GM18505 (cell line): ENCODE measurements around the gene CDK5RAP2.

Experiments
- ATAC-seq: cut with Tn5 transposase; IDR thresholded peaks from one replicate; pipeline ENCODE4 v1.9.1; 2021; ENCODE audit not compliant: unreplicated experiment
- POLR2A ChIP-seq: IDR thresholded peaks from 4 replicates; pipeline ENCODE4 v1.6.1; 2011; ENCODE audit warnings: borderline replicate concordance; ENCODE audit not compliant: insufficient read depth, insufficient read length; ENCODE audit errors: extremely low read depth

CDK5RAP2 gene

GRCh38 chr9:120447959-120448500 is 131.9 kb downstream of the CDK5RAP2 start:
- no peak for ATAC-seq
- no peak for TF ChIP-seq POLR2A

DNA sequence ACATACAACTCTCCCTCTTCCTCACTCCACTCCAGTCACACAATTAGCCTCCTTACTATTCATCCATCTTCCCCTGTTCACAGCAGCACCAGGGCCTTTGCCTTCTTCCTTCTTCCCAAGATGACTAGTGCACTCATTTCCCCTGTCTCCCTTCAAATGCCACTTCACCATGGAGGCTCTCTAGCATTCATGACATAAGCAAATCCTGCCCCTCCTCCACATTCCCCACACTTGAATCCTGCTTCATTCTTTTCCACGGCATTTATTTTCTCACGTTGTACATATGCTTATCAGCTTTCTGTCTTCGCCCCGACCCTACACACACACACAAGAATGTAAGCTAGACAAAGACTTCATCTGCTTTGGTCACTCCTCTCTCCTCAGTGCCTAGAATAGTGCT is 133.3 kb downstream of the CDK5RAP2 start:
- TF ChIP-seq POLR2A = no peak
- ATAC-seq = no peak

DNA sequence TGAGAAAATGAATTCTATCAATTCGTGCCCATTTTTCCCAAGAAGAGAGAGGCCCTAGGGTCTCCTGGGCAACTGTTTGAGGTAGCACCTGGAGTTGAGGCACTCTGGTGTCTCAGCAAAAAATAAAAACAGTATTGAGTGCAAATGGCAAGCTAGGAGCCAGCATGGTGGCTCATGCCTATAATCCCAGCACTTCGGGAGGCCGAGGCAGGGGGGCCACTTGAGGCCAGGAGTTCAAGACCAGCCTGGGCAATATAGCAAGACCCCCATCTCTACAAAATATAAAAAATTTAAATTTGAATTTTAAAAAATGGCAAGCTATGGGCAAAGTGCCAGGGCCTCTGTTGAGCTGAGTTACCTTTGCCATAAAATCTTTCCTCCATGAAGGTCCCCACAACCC is 136.0 kb downstream of the CDK5RAP2 start:
- no peak for TF ChIP-seq POLR2A
- ATAC-seq = no peak

DNA sequence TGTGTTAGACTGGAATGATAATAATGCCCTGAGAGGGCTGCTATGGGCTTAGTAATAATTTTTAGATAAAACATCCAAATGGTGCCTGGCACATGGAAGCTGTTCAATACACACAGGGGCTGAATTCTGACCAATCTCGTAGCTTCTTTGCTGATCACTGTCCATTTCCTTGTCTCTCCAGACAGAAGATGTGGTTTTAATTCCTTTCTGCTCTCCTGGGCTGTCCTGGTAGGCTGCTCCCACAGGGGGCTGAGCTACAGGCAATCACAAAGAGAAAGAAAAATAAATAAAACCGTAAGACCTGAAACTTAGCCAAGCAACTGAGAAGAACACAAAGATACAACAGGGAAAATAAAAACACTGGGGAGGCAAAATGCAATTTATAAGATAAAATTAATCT is 136.5 kb downstream of the CDK5RAP2 start:
- TF ChIP-seq POLR2A = no peak
- ATAC-seq = no peak

- no peak for ATAC-seq
- TF ChIP-seq POLR2A = no peak
Measured at GRCh38 chr9:120442308-120442995, 137.5 kb downstream of the CDK5RAP2 start.

DNA sequence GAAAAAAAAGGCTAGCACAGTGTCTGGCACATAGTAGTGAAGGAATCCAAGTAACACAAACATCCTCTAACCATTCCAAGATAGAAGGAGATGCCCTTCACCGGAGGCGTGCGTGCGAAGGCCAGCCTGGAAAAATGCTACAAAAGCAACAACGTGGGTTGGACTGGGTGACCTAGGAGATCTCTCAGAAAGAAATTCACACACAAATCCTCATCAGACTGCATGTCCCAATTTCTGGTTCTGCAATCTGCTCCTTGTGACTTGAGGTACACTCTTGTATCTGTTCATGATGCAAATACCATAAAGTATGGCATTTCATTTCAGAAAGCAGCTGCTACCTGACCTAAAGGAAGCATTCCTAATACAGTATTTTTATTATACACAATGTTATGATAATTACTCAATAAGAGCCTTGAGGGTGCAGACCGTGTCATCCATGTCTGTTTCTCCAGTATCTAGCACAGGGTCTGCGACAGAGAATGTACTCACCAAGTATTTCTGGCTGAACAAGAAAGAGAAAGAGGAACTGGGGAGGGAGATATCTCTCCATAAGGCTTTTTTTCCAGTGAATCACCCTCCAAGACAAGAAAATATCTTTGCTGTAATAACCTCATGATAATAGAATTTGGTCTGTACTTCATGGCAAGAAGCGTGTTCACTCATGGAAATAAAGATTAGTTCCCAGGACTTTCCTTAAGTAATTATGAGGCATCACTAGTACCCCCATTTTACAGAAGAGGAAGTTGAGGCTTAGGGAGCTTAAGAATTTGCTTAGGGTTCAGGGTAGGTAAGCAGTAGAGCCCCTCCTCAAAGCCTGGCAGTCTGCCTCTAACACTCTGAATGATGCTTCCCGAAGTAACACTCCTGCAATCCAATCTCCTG is 138.3 kb downstream of the CDK5RAP2 start:
- no peak for TF ChIP-seq POLR2A
- ATAC-seq = no peak

DNA sequence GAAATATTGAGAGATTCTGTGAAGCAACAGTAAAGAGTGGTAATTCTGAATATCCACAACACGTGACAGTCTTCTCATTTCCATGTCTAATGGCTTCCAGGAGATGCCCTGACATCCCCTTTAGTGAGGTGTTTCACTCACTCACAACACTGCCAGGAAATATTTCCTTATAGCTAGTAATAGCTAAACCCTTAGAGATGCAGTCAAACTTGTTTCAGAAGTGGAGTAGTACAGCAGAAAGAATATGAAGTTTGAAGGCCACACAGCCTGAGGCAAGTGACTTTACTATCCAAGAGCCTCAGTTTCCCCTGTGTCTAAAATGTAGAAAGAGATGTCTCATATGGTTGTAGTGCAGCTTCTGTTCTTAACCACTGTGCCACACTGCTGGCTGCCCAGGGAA is 139.2 kb downstream of the CDK5RAP2 start:
- TF ChIP-seq POLR2A = no peak
- no peak for ATAC-seq

- no peak for TF ChIP-seq POLR2A
- ATAC-seq = no peak
Measured at GRCh38 chr9:120439926-120440325, 140.0 kb downstream of the CDK5RAP2 start.

GRCh38 chr9:120438836-120439546 is 141.0 kb downstream of the CDK5RAP2 start:
- no peak for TF ChIP-seq POLR2A
- ATAC-seq = no peak

GRCh38 chr9:120438111-120438510 is 141.9 kb downstream of the CDK5RAP2 start:
- no peak for ATAC-seq
- TF ChIP-seq POLR2A = no peak

GRCh38 chr9:120436983-120437475 is 142.9 kb downstream of the CDK5RAP2 start:
- ATAC-seq = no peak
- no peak for TF ChIP-seq POLR2A

- TF ChIP-seq POLR2A = no peak
- no peak for ATAC-seq
Measured at GRCh38 chr9:120436446-120436845, 143.5 kb downstream of the CDK5RAP2 start.

- no peak for TF ChIP-seq POLR2A
- ATAC-seq = no peak
Measured at GRCh38 chr9:120435091-120435490, 144.9 kb downstream of the CDK5RAP2 start.

DNA sequence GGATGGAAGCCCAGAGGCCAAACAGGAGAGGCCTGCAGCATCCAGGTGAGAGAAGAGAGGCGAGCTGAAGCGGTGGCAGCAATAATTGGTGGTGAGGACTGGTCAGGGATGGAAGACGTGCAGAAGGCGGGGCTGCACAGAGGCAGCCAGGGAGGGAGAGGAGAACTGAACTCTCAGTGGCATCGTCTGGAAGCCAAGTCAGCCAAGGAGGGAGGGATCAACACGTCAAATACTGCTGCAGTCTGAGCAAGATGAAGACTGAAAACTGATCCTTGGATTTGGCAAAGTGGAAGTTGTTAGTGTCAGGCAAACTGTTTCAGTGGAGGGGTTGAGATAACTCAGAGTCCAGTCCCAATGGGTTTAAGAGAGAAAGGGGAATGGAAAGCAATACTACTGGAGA is 145.4 kb downstream of the CDK5RAP2 start:
- ATAC-seq = no peak
- no peak for TF ChIP-seq POLR2A

DNA sequence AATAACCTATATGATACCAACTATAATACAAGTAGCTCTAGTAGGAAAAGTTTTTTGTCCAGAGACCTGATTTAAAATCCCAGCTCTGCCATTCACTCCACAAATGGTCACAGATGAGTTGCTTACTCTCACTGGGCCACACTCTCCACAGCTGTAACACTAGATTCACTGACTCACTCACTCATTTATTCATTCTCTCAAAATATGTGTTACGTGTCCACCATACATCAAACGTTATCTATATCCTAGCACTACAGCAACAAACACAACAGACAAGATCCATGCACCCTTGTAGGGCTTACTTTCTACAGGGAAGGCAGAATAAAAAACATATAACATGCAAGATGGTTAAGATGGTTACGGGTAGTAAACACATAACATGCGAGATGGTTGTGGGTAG is 146.3 kb downstream of the CDK5RAP2 start:
- no peak for TF ChIP-seq POLR2A
- ATAC-seq = no peak
